NCI-H226 (cell line): ENCODE data around the gene STK38L.
A peak's percentile ranks its signal among the peaks of the same experiment; 100 is the strongest.
"Not testable (repeated sequence)": the region's sequence is repeated elsewhere in the genome, so short reads cannot be mapped to it uniquely, and the experiment has no call there.

Experiments
- DNase-seq: peaks from one replicate; pipeline ENCODE4 v3.0.0-alpha.2; 2015

Gene STK38L

DNA sequence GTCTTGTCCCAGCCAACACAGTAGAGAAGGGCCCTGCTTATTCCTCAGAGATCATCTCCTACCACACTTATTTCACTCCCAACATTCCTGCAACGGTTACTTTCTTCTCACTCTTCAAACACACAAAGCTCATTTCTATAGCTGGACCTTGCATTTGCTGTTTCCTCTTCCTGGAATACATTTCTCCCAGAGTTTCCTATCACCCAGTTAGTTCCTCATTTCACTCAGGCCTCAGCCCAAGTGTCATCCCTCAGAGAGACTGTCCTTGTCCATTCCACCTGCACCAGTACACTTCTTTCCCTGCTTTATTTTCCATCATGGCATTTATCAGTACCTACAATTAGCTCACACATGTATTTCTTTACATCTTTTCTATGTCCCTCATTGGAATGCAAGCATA is 14.7 kb upstream of the STK38L start:
- no peak for DNase-seq

DNA sequence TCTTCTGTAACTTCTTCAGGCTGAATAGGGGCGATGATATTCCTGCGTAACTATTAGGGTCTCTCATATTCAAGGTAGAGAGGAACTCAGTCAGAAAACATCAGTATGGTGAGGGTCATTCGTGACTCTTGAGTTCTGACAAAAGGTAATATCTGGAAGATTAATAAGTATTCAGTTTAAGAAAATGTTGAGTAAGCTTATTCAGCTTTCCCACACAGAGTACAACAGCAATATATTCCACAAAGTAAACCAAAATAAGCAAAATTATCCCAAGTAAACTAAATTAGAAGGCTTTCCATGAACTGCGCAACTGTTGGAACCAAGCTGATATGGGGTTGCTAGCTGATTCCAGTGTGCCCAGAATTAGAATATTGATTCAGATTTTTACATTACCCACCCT is 12.7 kb upstream of the STK38L start:
- not testable (repeated sequence) for DNase-seq

DNA sequence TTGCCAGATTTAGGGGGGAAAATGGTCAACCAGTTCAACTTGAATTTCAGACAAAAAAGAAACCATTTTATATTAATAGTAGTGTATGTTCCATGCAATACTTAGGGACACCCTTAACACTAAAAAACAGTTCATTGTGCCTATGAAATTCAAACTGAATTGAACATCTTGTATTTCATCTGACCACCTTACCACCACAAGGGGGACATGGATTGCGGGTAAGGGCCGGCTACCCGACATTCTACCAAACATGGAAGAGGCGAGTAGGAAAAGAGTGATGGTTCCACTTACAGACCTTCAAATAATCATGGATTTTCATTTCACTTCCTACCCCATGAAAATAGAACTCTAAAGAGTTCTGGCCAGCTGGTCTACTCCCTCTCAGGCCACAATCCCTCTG is 10.3 kb upstream of the STK38L start:
- DNase-seq, result no peak

DNA sequence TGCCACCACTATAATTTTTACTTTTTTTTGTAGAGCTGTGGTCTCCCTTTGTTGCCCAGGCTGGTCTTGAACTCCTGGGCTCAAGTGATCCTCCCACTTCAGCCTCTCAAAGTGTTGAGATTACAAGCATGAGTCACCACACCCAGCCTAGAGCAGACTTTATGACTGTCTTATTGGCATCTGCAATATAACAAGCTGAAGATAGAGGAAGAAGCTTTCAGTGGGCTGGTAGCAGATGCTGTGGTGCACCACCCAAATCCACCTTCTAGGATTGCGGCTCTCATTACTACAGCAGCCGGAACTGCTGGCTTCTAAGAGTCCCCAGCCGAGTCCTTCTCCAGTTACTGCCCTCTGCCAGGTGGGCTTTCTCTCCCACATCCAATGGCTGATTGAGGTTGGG is 7.6 kb upstream of the STK38L start:
- DNase-seq, result peak; percentile 68

DNA sequence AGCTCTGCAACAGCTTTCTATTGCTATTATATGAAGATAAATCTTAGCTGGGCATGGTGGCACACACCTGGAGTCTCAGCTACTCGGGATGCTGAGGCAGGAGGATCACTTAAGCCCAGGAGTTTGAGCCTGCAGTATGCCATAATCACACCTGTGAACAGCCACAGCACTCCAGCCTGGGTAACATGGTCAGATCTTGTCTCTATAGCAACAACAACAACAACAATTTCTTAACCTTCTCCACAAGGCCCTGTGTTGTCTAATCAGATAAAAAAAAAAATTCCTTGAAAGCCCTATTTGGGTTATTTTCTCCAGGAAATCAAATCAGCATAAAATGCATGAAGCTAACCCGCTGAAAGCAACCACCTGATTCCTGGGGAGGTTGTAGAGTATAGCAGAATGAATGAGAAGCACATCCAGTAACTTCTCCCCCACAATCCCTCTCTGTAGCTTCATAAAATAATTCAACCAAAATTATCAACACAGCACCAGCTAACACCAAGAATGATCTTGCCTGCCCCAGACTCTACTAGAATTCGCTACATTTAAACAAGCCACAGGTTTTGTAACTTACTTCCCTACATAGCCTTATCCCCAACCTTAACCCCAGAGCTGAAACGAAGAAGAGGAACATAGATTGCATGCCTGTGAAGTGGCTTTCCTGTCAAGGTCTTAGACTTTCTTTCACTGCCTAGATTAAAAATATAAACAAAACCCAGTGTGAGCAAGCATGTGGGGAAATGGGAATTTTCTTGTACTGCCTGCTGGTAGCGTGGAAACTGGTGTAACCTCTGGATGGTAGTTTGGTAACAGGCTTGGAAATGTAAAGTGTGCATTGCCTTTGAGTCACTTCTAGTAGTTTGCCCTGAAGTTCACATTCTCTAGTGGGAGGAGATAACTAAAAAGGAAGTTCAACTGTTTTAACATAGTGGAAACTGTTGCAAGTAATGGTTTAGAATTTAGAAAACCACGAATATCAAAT is 6.0 kb upstream of the STK38L start:
- peak; percentile 26 for DNase-seq

DNA sequence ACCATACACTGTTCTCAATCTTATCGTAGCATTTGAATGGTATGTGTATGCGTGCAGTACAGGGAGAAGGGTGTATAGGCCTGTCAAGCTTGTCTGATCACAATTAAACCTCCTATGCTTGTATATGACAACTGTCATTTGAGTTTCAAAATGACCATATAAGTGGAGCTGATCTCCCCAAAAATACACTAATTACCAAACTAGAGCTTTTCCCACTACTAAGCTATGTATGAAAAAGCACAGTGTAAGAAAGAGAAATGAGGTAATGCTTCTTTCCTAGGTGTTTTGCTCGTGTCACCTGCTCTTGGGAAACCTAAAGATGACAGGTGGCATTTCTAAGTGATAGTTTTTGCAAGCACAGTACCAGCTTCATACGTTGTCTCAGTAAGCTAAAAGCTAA is 1.1 kb upstream of the STK38L start:
- no peak for DNase-seq

DNA sequence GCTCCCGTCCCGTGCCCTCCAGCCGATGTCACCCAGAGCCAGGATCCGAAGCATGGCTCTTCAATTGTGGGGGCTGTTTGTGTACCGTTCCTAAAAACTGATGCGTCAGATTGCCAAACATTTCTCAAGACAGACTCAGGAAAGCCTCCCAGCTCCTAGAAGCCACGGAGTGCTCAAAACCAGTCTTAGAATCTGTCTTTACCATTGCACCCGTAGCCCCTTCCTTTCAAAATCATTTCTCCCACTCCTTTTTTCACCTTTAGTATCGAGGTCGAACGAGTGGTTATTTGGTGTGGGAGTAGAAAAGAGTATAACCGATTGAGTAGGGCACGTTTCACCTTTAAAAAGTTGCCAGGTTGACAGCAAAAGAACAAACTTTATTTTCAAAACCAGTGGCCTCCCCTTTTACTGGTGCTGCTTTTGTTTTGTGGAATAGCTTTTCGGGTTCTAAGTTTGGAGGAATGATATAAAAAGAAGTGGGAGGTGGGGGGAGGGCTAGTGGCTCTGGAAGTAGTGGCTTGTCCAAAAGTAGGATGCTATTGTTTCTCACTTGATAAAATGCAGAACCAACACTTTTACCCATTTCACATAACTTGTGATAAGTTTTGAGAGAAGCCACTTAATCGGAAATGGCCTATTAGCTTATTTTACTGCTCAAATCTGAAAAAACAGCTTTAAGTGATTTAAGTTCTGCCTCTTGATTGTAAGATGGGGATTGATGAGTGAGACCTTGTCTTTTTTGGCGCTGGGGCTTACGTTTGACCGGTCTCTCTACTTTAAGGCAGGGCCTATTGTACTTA is 803 bp downstream of the STK38L start:
- no peak for DNase-seq

DNA sequence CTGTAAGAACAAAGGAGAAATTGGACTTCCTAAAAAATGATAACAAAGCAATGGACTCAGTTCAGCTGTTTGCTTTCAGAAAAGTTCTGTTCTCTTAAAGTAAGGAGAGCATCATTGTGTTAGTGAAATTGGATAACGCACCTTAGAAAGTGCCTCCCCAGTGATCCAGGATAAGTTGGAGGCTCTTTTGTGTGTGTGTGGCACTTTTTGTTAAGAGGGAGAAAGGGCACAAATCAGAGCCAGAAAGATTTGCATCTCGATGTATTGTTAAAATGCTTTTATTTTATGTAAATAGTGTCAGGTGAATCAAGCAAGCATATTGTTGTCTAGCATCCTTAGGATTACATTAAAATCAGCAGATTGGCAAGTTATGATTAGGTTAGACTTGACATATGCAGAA is 2.1 kb downstream of the STK38L start:
- DNase-seq, result no peak

DNA sequence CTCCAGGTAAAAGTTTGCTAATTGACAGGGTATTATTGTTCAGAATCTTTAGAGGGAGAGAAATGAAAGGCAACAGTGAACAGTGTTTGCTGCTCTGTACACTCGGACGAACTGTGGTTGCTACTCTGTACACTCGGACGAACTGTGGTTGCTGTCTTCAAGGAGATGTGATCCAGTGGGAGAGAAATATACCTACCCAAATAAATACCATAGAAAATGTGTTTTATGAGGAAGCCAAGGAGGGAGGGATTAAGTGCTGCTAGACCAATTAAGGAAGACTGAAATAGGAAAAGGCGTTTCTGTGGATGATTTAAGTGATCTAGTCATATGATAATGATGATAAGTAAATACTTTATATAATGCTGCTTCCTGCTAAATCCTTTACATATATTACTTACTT is 2.7 kb downstream of the STK38L start:
- no peak for DNase-seq

DNA sequence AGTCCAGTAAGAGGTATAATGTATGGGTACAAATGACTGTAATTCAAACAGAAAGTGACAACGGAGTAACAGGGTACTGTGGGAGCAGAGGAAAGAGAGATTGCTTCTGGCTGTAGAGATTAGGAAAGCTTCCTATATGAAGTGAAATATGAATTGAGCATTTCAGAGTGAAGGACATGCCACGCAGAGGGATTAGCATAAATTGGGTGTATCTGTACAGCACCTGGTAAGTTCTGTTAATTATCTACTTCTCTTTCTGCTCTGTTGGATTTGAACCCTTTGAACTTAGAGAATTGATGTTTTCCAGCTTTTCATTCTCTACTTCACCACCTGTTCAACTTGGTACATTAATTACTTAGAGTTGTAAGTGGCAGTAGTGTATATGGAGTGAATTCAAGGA is 8.8 kb downstream of the STK38L start:
- no peak for DNase-seq

DNA sequence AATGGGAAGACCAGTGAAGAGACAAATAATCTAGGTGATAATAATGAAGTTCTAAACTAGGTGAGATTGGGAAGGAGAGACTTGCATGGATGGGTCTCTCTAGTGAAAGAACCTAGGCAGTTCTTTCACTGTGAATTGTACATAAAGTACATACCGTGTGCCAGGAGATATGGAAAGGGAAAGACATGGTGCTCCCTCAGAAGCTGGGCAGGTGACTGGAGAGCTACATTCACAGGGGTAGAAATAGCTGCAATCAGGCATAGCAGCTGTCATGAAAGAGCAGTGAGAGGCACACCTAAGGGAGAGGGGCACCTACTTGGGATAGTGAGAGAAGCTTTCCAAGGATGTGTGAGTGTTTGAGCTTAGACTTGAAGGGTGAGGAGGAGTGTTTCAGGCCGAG is 9.3 kb downstream of the STK38L start:
- no peak for DNase-seq

DNA sequence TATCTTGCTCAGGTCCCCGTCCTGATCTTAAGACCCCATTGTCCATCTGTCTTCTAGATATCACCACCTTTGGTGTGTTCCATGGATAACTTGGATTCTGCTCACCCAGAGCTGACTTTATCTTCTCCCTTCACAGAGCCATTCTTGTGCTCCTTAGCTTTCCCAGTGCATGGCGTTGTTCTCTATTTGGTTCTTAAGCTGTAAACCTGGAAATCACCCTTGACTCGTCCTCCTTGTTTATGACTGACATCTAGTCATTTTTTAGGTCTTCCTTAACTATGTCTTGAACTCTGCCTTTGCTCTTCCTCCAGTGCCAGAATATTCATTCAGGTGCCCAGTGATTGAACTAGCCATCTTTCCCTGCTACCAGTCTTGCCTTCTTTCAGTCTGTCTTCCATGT is 11.7 kb downstream of the STK38L start:
- no peak for DNase-seq

DNA sequence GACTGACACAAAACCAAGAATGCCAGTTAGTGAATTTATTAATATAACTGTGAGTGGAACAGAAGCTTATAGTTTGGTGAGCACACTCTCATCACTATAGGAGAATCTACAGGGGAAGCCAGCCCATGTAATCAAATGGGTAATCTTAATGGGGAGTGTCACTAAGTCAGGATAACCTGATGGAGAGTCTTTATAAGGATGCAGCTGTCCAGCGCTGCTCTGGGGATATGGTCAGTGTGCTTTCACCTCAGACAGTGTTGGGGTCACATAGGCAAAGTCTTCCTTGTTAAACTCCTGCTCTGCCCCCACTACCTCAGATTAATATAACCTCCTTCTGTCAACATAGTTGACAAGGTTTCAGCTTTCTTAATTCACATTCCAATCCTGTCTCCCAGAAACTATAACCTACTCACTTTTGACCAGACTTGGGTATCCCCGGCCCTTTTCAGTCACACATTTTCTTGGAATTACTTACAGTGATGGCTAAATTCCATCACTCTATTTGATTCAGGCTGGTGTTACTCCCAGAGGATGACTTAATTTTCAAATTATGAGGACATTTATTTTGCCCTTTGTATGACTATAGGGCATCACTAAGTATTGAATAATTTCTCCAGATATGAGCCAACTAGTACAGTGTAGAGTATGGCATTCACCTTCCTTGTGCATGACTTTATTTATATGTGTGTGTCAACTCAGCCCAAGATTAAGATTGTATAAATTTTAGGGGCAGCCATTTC is 13.2 kb downstream of the STK38L start:
- no peak for DNase-seq

DNA sequence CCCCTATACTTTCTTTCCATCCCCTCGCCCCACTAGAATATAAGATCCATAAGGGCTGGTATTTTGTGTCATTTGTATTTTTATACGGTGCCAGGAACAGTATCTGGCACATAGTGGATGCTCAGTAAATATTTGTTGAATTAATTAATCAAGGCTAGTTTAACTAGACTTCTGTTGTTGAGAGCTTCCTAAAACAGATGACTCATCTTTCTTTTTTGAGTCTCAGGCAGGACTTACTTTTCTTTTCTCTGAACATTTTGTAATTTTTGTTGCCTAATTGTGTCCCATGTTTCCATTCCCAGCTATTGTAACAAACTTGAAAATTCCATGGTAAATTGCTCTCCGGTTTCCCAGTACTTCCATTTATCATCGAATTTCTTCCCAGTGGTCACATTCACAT is 16.7 kb downstream of the STK38L start:
- no peak for DNase-seq

DNA sequence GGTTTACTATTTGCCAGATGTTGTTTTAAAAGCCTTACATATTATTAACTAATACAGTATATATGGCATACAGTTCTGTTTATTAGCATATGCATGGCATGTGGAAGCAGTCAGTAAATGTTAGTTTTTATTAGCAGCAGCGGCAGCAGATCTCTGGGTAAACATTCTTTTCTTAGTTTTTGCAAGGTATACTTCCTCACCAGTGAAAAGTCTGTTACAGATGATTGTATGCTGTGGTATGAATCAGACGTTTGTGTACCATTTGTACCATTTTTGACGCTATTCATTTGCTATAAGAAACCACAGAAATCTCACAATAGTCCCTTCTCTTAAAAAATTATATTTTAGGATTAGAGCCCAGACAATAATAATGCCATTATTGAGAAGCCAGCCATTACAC is 17.8 kb downstream of the STK38L start:
- DNase-seq, result no peak

DNA sequence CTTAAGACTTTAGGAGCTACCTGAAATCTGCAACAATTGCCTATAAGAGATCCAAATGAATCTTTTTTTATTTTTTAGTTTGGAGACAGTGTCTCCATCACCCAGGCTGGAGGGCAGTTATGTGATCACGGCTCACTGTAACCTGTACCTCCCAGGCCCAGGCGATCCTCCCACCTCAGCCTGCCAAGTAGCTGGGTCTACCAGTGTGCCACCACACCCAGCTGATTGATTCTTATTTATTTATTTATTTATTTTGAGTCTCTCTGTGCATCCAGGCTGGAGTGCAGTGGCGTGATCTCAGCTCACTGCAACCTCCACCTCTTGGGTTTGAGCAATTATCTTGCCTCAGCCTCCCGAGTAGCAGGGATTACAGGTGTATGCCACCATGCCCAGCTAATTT is 26.1 kb downstream of the STK38L start:
- DNase-seq, result no peak

DNA sequence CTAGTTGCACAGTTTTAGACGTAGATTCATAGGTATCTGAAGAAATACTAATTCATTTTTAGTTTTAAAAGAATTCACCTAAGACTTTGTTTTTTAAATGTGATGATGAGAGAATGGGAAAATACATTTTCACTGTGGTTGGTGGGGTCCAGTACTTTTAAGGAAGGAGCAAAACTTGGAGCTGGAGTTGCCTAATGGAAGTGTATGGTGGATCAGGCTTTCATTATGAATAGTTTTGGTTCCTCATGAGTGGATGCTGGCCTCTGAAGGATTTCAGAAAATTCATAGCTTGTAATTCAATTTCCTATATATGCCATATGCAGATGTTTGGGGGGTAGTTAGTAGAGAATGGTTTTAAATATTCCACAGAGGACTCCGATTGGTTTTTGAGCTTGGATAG is 27.1 kb downstream of the STK38L start:
- no peak for DNase-seq

DNA sequence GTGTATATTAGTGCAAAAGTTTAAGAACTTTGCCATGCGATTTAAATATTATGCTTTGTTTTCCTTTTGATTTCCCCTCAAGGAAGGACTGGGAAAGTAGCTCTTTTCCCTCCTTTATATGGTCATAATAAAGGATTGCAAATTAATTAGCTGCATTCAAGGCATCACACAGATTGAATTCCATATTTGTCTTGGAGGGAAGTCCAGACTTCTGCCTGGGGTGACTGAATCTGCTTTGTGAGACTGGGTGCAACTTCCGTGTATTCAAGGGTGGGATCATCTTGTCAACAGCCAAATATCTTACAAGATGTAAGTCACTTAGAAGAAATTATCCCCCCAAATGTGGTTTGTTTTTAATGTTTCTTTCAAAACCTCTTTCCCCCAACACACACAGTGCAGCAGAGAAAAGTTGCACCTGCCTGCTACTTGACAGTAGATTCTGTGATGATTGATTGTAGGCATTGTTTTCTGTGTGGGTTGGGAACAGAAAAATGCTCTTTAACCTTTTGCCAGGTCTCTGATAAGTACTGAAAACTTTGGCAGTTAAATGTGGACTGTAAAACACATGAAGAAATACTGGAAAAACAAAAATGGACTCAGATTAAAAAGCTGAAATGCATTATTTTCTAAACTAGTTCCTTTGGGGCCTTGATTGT is 28.4 kb downstream of the STK38L start:
- DNase-seq, result peak; percentile 51

DNA sequence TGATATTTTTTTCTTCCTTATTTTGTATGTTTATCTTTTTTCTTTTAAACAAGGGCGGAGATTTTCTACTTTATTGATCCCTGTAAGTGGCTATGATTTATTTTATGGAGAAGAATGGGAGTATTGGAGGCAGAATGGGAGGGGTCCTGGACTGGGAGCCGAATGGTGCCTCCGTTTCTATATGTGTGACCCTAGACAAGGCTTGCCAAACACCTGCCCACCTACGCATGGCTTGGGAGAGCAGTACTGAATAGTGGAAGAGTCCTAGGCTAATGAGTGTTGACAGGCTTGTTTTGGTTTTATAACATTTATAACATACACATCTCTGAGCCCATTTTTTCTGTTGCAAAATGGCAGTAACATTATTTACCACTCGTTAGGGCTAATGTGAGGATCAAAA is 29.0 kb downstream of the STK38L start:
- no peak for DNase-seq

DNA sequence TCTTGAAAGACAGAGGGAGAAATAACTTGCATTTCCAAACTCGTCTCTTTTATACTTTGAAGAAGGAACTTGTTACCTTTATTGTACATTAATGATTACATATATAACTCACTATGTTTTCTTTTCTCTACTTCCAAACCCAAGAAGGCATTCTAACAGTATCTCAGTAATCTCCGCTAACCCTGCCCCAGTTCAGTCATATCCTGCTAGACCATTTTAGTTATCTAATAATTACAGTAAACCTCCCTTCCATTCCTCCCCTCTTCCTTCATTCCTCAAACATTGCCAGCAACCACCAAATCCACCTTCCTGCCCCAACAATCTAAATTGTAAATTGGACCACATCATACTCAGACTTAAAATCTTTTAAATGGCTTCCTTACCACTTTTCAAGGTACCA is 30.6 kb downstream of the STK38L start:
- peak; percentile 70 for DNase-seq

DNA sequence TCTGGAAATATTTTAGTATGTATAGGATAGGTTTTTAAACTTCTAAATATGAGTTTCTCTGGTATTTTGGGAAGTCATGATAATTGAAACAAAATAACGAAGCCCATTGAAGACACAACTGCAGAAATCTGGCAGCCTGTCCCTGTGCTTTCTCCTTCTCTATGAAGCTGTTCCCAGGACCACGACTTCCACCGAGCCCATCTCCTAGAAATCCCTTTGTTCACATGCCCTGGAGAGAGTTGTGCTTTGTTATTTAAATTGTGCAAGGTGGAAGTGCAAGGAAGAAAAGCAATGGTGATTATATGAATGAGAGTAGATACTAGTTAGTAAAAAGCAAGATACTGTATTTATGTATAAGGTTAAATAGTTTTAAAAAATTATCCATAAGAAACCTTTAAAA is 32.2 kb downstream of the STK38L start:
- no peak for DNase-seq

DNA sequence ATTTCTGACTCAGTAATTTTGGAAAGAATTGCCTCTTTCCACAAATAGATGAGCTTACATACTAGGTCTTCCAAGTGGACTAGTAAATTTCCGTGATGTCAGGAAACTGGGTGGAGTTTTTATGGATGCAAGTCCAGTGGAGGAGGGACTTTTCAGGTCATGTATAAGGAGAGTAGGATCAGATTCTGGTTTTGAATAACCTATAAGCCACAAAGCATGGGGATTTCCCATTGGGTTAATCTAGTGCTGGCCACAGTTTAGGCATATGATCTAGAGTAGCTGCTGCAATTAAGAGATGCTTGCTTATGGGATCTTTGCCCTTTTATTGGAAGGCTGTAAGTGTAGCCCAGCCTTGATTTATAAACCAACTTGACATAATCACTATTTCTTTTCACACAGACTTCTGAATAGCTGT is 33.8 kb downstream of the STK38L start:
- DNase-seq, result peak; percentile 89

DNA sequence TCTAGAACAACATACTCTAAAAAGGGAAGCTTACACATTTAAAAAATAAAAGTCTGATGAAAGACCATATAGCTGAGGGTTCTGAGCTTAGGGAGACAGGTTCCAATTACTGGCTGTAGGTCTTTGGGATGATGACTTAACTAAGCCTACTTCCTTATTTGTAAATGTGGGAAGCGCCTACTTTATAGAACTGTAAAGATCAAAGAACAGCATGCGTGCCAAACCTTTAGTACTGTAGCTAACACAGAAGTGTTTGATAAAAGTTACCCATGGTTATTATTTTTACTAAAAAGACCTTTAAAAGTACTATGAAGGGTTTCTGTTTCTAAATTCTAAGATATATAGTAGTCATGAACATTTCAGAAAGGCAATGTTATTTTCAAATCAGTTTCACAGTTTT is 35.7 kb downstream of the STK38L start:
- DNase-seq, result no peak
